H1 (cell line): Measurements from ENCODE around the gene TNPO2. TPM values are rescaled to one million over a fixed set of nuclear protein-coding genes. Genes with fewer than 3 reads are reported as not detected.

Source experiments
- CTCF ChIA-PET: fragments of 300-600 bp; sonication (Branson Sonifier 250); formaldehyde crosslinking; loops from one replicate; lab custom pipeline; 2021; ENCODE audit not compliant: partially characterized antibody; lab: Charles Lee
- POLR2A ChIA-PET: fragments of 300-600 bp; sonication (Branson Sonifier 250); formaldehyde crosslinking; loops from one replicate; lab custom pipeline; 2021; ENCODE audit warnings: inconsistent platforms; ENCODE audit not compliant: partially characterized antibody; lab: Charles Lee
- DNase-seq, 2 experiments: peaks; one replicate each; pipeline versions ENCODE4 v3.0.0 to v3.0.0-alpha.2; 2010 to 2022; ENCODE audit warnings: low spot score in 2 of 2, low read depth in 1 of 2, mixed read lengths in 1 of 2
- FAIRE-seq: peaks from 2 replicates; lab custom pipeline; 2011; peaks lifted over from hg19 to GRCh38; lab: Jason Lieb, UNC
- H2AFZ ChIP-seq: 2 replicates; pipeline ENCODE4 v1.8.1; 2012; ENCODE audit warnings: low read length, inconsistent platforms
- H2AK5ac ChIP-seq: 2 replicates; pipeline ENCODE4 v1.6.1; 2013; ENCODE audit warnings: low read depth, low read length
- H2BK120ac ChIP-seq: replicated peaks from 2 replicates; pipeline ENCODE3; 2013; ENCODE audit warnings: low read depth, low read length, inconsistent platforms
- H2BK12ac ChIP-seq: 2 replicates; pipeline ENCODE4 v1.6.1; 2013; ENCODE audit warnings: low read depth, low read length
- H2BK15ac ChIP-seq: 2 replicates; pipeline ENCODE4 v1.6.1; 2013; ENCODE audit warnings: low read length
- H2BK20ac ChIP-seq: 2 replicates; pipeline ENCODE4 v1.6.1; 2013; ENCODE audit warnings: low read length
- H2BK5ac ChIP-seq: 2 replicates; pipeline ENCODE4 v1.6.1; 2013; ENCODE audit warnings: low read depth, low read length
- H3K14ac ChIP-seq: 2 replicates; pipeline ENCODE4 v1.6.1; 2013; ENCODE audit warnings: inconsistent platforms; ENCODE audit not compliant: insufficient read length
- H3K18ac ChIP-seq: 2 replicates; pipeline ENCODE4 v1.6.1; 2013; ENCODE audit warnings: low read length; ENCODE audit errors: extremely low read depth
- H3K23ac ChIP-seq: 2 replicates; pipeline ENCODE4 v1.6.1; 2013; ENCODE audit warnings: inconsistent platforms; ENCODE audit not compliant: insufficient read length
- H3K23me2 ChIP-seq: 2 replicates; pipeline ENCODE4 v1.6.1; 2013; ENCODE audit warnings: low read depth, low read length
- H3K27ac ChIP-seq: 2 replicates; pipeline ENCODE4 v1.6.1; 2011; ENCODE audit warnings: low read depth, low read length, inconsistent platforms
- H3K27me3 ChIP-seq, 4 experiments: replicated peaks in 1 of 4; 1 replicate in 1 of 4; 2 replicates in 3 of 4; pipeline versions ENCODE4 v1.6.1 to v1.8.1; 2011 to 2013; ENCODE audit warnings: low read length in 3 of 4, mild to moderate bottlenecking in 3 of 4, inconsistent platforms in 2 of 4, mixed read lengths in 2 of 4, moderate library complexity in 1 of 4; ENCODE audit not compliant: control insufficient read depth in 3 of 4, insufficient read depth in 3 of 4; ENCODE audit errors: extremely low read depth in 1 of 4
- H3K36me3 ChIP-seq, 4 experiments: 2 replicates each; pipeline versions ENCODE4 v1.6.1 to v1.8.1; 2011 to 2013; ENCODE audit warnings: mild to moderate bottlenecking in 4 of 4, low read length in 3 of 4, moderate library complexity in 2 of 4, control low read depth in 1 of 4, inconsistent platforms in 1 of 4; ENCODE audit not compliant: insufficient read depth in 4 of 4, control insufficient read depth in 2 of 4
- H3K4ac ChIP-seq: replicated peaks from 2 replicates; pipeline ENCODE3; 2013; ENCODE audit warnings: low read length, low read depth, mixed read lengths, inconsistent platforms; ENCODE audit not compliant: insufficient read length
- H3K4me1 ChIP-seq, 4 experiments: replicated peaks in 1 of 4; 1 replicate in 1 of 4; 2 replicates in 3 of 4; pipeline versions ENCODE4 v1.6.1 to v1.8.1; 2011 to 2013; ENCODE audit warnings: low read length in 3 of 4, inconsistent platforms in 2 of 4, mixed read lengths in 1 of 4; ENCODE audit not compliant: insufficient read depth in 4 of 4, control insufficient read depth in 3 of 4
- H3K4me2 ChIP-seq, 2 experiments: 2 replicates each; pipeline versions ENCODE4 v1.6.1 to v1.8.1; 2011 to 2013; ENCODE audit warnings: low read depth in 2 of 2, low read length in 2 of 2, control low read depth in 1 of 2, inconsistent platforms in 1 of 2, mild to moderate bottlenecking in 1 of 2; ENCODE audit not compliant: insufficient read depth in 1 of 2
- H3K4me3 ChIP-seq, 4 experiments: fragments of 200-600, 300-600 bp in 1 of 4; sonication (generic), shearing (Covaris generic), sonication (Bioruptor Twin) in 1 of 4; 2 replicates each; pipeline versions ENCODE4 v1.5.1 to v1.8.1; 2011 to 2016; ENCODE audit warnings: low read length in 4 of 4, low read depth in 3 of 4, control low read depth in 2 of 4, inconsistent platforms in 2 of 4, mild to moderate bottlenecking in 2 of 4, mixed read lengths in 1 of 4, moderate library complexity in 1 of 4; ENCODE audit not compliant: insufficient read depth in 2 of 4; ENCODE audit errors: extremely low read depth in 1 of 4
- H3K56ac ChIP-seq: replicated peaks from 2 replicates; pipeline ENCODE3; 2013; ENCODE audit warnings: low read depth, mild to moderate bottlenecking, mixed read lengths, low read length, inconsistent platforms; ENCODE audit not compliant: insufficient read length
- H3K79me1 ChIP-seq: 2 replicates; pipeline ENCODE4 v1.6.1; 2013; ENCODE audit warnings: low read depth, low read length, control low read depth
- H3K79me2 ChIP-seq, 2 experiments: 2 replicates each; pipeline versions ENCODE4 v1.6.1 to v1.8.1; 2012 to 2013; ENCODE audit warnings: low read length in 2 of 2, mild to moderate bottlenecking in 2 of 2, inconsistent platforms in 1 of 2; ENCODE audit not compliant: insufficient read depth in 2 of 2, control insufficient read depth in 1 of 2
- H3K9ac ChIP-seq, 4 experiments: replicated peaks in 1 of 4; 1 replicate in 1 of 4; 2 replicates in 3 of 4; pipeline versions ENCODE4 v1.6.1 to v1.8.1; 2011 to 2013; ENCODE audit warnings: low read depth in 3 of 4, low read length in 3 of 4, control low read depth in 2 of 4, mild to moderate bottlenecking in 2 of 4, moderate library complexity in 2 of 4, inconsistent platforms in 1 of 4; ENCODE audit errors: extremely low read depth in 1 of 4
- H3K9me3 ChIP-seq, 2 experiments: 2 replicates each; pipeline versions ENCODE4 v1.6.1 to v1.8.1; 2012 to 2013; ENCODE audit warnings: mild to moderate bottlenecking in 2 of 2, moderate library complexity in 2 of 2, control low read depth in 1 of 2, inconsistent platforms in 1 of 2, low read depth in 1 of 2, low read length in 1 of 2, mixed read lengths in 1 of 2; ENCODE audit not compliant: insufficient read depth in 2 of 2
- H4K20me1 ChIP-seq, 2 experiments: replicated peaks in 1 of 2; 2 replicates each; pipeline versions ENCODE3 to v1.8.1; 2011 to 2013; ENCODE audit warnings: inconsistent platforms in 2 of 2, low read length in 2 of 2, mild to moderate bottlenecking in 1 of 2; ENCODE audit not compliant: insufficient read depth in 2 of 2, control insufficient read depth in 1 of 2
- H4K5ac ChIP-seq: 2 replicates; pipeline ENCODE4 v1.6.1; 2013; ENCODE audit warnings: low read length, low read depth, mixed read lengths, inconsistent platforms; ENCODE audit not compliant: insufficient read length
- H4K8ac ChIP-seq: 2 replicates; pipeline ENCODE4 v1.8.0; 2013; ENCODE audit warnings: mild to moderate bottlenecking, moderate library complexity, low read length, inconsistent platforms; ENCODE audit not compliant: insufficient read depth; ENCODE audit errors: extremely low read depth
- H4K91ac ChIP-seq: replicated peaks from 2 replicates; pipeline ENCODE3; 2013; ENCODE audit warnings: low read length, mixed read lengths, inconsistent platforms; ENCODE audit not compliant: insufficient read length
- EGR1 ChIP-seq: IDR thresholded peaks from 2 replicates; pipeline ENCODE4 v1.6.1; 2011; ENCODE audit warnings: low read depth, low read length, borderline replicate concordance
- GTF2F1 ChIP-seq: IDR thresholded peaks from 2 replicates; pipeline ENCODE4 v1.6.1; 2012; ENCODE audit warnings: low read depth, low read length, improper control_type of control experiment, borderline replicate concordance
- KDM1A ChIP-seq: fragments of 200-600, 300-600 bp; sonication (generic); IDR thresholded peaks from 2 replicates; pipeline ENCODE4 v1.7.1; 2016; ENCODE audit warnings: mild to moderate bottlenecking, low read length, borderline replicate concordance
- PHF8 ChIP-seq: fragments of 200-600 bp; sonication (generic); conservative IDR thresholded peaks from 2 replicates; pipeline ENCODE4 v1.7.1; 2012; ENCODE audit warnings: low read depth, mild to moderate bottlenecking, inconsistent platforms, low read length, moderate library complexity
- POLR2AphosphoS5 ChIP-seq: IDR thresholded peaks from 2 replicates; pipeline ENCODE4 v1.6.1; 2011; ENCODE audit warnings: low read depth, low read length
- RBBP5 ChIP-seq: IDR thresholded peaks from 2 replicates; pipeline ENCODE4 v1.7.1; 2012; ENCODE audit warnings: low read depth, mild to moderate bottlenecking, inconsistent platforms, low read length, moderate library complexity, borderline replicate concordance
- SP1 ChIP-seq: IDR thresholded peaks from 2 replicates; pipeline ENCODE4 v1.6.1; 2011; ENCODE audit warnings: low read depth, low read length
- SUZ12 ChIP-seq: fragments of 200-600 bp; sonication (generic); IDR thresholded peaks from 2 replicates; pipeline ENCODE4 v1.6.1; 2012; ENCODE audit warnings: mild to moderate bottlenecking, inconsistent platforms, low read length, moderate library complexity, mixed read lengths
- TEAD4 ChIP-seq: IDR thresholded peaks from 2 replicates; pipeline ENCODE4 v1.6.1; 2012; ENCODE audit warnings: low read depth, low read length, inconsistent platforms, mixed read lengths
- WGBS, 2 experiments: shearing (Covaris generic) in 1 of 2; methylation state at CpG; one replicate each; pipeline versions ENCODE4 v1.1.6 to v1.1.7; 2013 to 2015; ENCODE audit warnings: low lambda C conversion rate in 2 of 2, mixed read lengths in 2 of 2, inconsistent platforms in 1 of 2, low coverage in 1 of 2, missing lambda C conversion rate in 1 of 2; ENCODE audit not compliant: insufficient replicate concordance in 2 of 2, insufficient coverage in 1 of 2, insufficient read length in 1 of 2; ENCODE audit errors: extremely low coverage in 1 of 2, missing lambda C conversion rate in 1 of 2; 5-methylcytosine and 5-hydroxymethylcytosine counted together
- polyA plus RNA-seq, 7 experiments: library from polyadenylated mRNA; depleted of rRNA in 3 of 7; stranded (reverse) in 5 of 7; unstranded in 2 of 7; fragments of >200 nt in 5 of 7; fragments of 200-250 nt in 2 of 7; gene quantifications; 1 replicate in 5 of 7; 2 replicates in 1 of 7; 4 replicates in 1 of 7; pipeline versions ENCODE4 v1.2.1 to v1.2.3, GENCODE V29; 2011 to 2013; ENCODE audit warnings: missing spikeins in 2 of 7, mixed read lengths in 2 of 7
- total RNA-seq: library from RNA; stranded (reverse); fragmentation: NEBNext Ultra II Directional; extraction: Animal tissue kit (Norgen Biotek cat#: 25700); gene quantifications from 2 replicates; pipeline ENCODE4 v1.2.1, GENCODE V29; 2021
- TF ChIP-seq, protein P1 (sequence below): IDR thresholded peaks from 2 replicates; pipeline ENCODE4 v1.6.1; 2011; ENCODE audit warnings: low read depth, mild to moderate bottlenecking, low read length; ENCODE audit not compliant: insufficient read depth
- TF ChIP-seq, protein P2 (sequence below), 3 experiments: IDR thresholded peaks; 1 replicate in 2 of 3; 2 replicates in 1 of 3; pipeline versions ENCODE4 v1.5.1 to v1.6.1; 2011; ENCODE audit warnings: low read length in 3 of 3, mild to moderate bottlenecking in 3 of 3, inconsistent platforms in 2 of 3, low read depth in 1 of 3, moderate library complexity in 1 of 3; ENCODE audit not compliant: insufficient read depth in 1 of 3; ENCODE audit errors: control extremely low read depth in 1 of 3

TNPO2 gene
- total and polyA plus RNA-seq, 2 of the 8 experiments (the other 6 are each of a cell fraction or from before 2014, with no cell fraction given): 112 to 121 TPM

DNA sequence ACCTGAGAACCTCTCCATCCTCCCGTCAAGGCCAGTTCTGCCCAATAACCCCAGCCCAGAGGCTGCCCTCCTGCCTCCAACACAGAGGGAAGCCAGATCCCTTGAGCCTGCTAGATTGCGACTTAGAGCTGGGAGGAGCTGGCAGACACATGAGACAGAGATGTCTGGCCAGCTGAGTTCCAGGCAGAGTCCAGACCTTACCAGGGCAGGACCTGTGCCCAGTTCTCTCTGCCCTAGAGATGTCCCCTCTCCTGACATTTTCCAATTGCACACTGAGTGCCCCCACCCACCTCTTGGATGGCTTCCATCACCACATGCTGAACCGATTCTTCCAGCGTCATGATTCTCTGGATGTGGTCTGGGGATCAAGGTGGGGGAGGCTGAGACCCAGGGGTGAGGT is 48.6 kb upstream of the TNPO2 start:
- FAIRE-seq: no peak

More for the DNA sequence above, 48.6 kb upstream of the TNPO2 start:
- H3K4me1 ChIP-seq: peaks cover 2 to 15% (median 8%) of the 10 kb centered on the region in 4 experiments
- POLR2A ChIA-PET: interaction anchor here (3.1 to 16.6 kb wide), 4 partner anchors 12 to 38 kb away, joined by 8 to 317 read pairs (median 11); partner anchors contain the start of genes JUNB, PRDX2, THSD8 and TRIR
- no peak overlapping the region for H4K91ac ChIP-seq
- H3K4ac ChIP-seq: no peak overlapping the region
- H3K14ac ChIP-seq: no peak overlapping the region
- no peak overlapping the region for H3K4me2 ChIP-seq
- CTCF ChIA-PET: interaction anchor here (1.2 to 11.2 kb wide), 6 partner anchors 9 to 67 kb away, joined by 3 to 137 read pairs (median 6); no protein-coding TSS in a partner anchor
- H2BK15ac ChIP-seq: no peak overlapping the region
- no peaks in the 10 kb centered on the region for H3K79me2 ChIP-seq
- H3K9me3 ChIP-seq: no peaks in the 10 kb centered on the region
- H3K23ac ChIP-seq: no peak overlapping the region
- no peak overlapping the region for H2BK120ac ChIP-seq
- H3K9ac ChIP-seq: no peak overlapping the region
- 92% methylated on average over 4 of the region's 4 CpGs; no CpG with 5 or more reads in 1 of the 2 experiments for WGBS, 2 experiments
- H2AFZ ChIP-seq: no peak overlapping the region
- no peak overlapping the region for H3K27ac ChIP-seq
- H3K79me1 ChIP-seq: no peaks in the 10 kb centered on the region
- H3K18ac ChIP-seq: no peak overlapping the region
- DNase-seq: no peak
- H4K5ac ChIP-seq: no peak overlapping the region
- peaks cover 0 to 3% of the 10 kb centered on the region in 2 experiments for H4K20me1 ChIP-seq
- H3K27me3 ChIP-seq: no peaks in the 10 kb centered on the region
- TF ChIP-seq EGR1 (no peak), PHF8 (no peak), KDM1A (no peak), RBBP5 (no peak), GTF2F1 (no peak), TEAD4 (no peak), SUZ12 (no peak), SP1 (no peak), POLR2AphosphoS5 (no peak)
- TF ChIP-seq, protein P1, sequence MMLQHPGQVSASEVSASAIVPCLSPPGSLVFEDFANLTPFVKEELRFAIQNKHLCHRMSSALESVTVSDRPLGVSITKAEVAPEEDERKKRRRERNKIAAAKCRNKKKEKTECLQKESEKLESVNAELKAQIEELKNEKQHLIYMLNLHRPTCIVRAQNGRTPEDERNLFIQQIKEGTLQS: no peak
- TF ChIP-seq, protein P2, sequence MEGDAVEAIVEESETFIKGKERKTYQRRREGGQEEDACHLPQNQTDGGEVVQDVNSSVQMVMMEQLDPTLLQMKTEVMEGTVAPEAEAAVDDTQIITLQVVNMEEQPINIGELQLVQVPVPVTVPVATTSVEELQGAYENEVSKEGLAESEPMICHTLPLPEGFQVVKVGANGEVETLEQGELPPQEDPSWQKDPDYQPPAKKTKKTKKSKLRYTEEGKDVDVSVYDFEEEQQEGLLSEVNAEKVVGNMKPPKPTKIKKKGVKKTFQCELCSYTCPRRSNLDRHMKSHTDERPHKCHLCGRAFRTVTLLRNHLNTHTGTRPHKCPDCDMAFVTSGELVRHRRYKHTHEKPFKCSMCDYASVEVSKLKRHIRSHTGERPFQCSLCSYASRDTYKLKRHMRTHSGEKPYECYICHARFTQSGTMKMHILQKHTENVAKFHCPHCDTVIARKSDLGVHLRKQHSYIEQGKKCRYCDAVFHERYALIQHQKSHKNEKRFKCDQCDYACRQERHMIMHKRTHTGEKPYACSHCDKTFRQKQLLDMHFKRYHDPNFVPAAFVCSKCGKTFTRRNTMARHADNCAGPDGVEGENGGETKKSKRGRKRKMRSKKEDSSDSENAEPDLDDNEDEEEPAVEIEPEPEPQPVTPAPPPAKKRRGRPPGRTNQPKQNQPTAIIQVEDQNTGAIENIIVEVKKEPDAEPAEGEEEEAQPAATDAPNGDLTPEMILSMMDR (IDR thresholded peaks at IDR 0.05; ENCODE audit: control extremely low read depth in 1 of 3, insufficient read depth in 1 of 3, low read depth in 1 of 3, low read length in 3 of 3): no peak
- TF ChIP-seq, all 59 proteins: peak for 0
- H3K56ac ChIP-seq: no peak overlapping the region
- H2AK5ac ChIP-seq: no peak overlapping the region
- no peak overlapping the region for H2BK20ac ChIP-seq
- peaks cover 0 to 17% (median 7%) of the 10 kb centered on the region in 4 experiments; a peak in 7 of 8 replicates for H3K36me3 ChIP-seq
- peaks cover 7% of the 10 kb centered on the region; the same call in 1 of the 2 replicates for H3K23me2 ChIP-seq
- no peak overlapping the region for H2BK5ac ChIP-seq
- no peak overlapping the region for H3K4me3 ChIP-seq
- no peak overlapping the region; the same call in 1 of the 2 replicates for H4K8ac ChIP-seq
- H2BK12ac ChIP-seq: no peak overlapping the region
